ENCODE data around the gene MRPL17. TPM values are rescaled to one million over a fixed set of nuclear protein-coding genes. Genes with fewer than 3 reads are reported as not detected.
"Not testable (repeated sequence)": the region's sequence is repeated elsewhere in the genome, so short reads cannot be mapped to it uniquely, and the experiment has no call there.

Gene MRPL17
- total RNA-seq, 1 experiment from 2014 or later: 38.7 TPM

DNA sequence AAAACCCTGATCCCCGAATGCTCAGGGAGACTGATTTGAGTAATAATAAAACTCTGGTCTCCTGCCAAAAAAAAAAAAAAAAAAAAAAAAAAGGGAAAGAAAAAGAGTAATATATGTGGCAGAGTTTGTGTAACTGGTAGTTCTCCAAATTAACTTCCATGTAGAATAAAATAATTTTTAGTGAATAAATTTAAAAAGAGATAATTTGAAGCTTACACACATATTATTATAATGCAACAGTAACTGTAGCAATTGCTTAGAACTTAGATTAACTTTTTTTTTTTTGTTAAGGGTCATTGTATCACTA is 11.0 kb upstream of the MRPL17 start:
- Histone ChIP-seq H3K36me3 (no peaks in the 10 kb centered on the region), H3K9me3 (replicated peaks) (no peaks in the 10 kb centered on the region), H3K27ac (no peak overlapping the region), H3K27me3 (replicated peaks) (no peaks in the 10 kb centered on the region), H3K4me1 (replicated peaks) (peaks cover 18% of the 10 kb centered on the region), H3K4me3 (no peak overlapping the region)
- DNase-seq (ENCODE audit: low read depth in 1 of 2, low spot score in 2 of 2): no peak

- Histone ChIP-seq H3K27me3 (replicated peaks) (no peaks in the 10 kb centered on the region), H3K4me1 (replicated peaks) (peaks cover 18% of the 10 kb centered on the region), H3K27ac (no peak overlapping the region; the same call in 1 of the 2 replicates), H3K4me3 (no peak overlapping the region), H3K36me3 (no peaks in the 10 kb centered on the region), H3K9me3 (replicated peaks) (no peaks in the 10 kb centered on the region)
- peak; percentile 13 to 49 for DNase-seq (ENCODE audit: low read depth in 1 of 2, low spot score in 2 of 2)
Measured at GRCh38 chr11:6693342-6694228, 10.4 kb upstream of the MRPL17 start.

GRCh38 chr11:6692128-6692527 is 9.0 kb upstream of the MRPL17 start:
- no peaks in the 10 kb centered on the region for H3K36me3 ChIP-seq
- peaks cover 18% of the 10 kb centered on the region for H3K4me1 ChIP-seq (replicated peaks)
- no peaks in the 10 kb centered on the region for H3K9me3 ChIP-seq (replicated peaks)
- no peak overlapping the region for H3K4me3 ChIP-seq
- DNase-seq (ENCODE audit: low read depth in 1 of 2, low spot score in 2 of 2): no peak
- no peak overlapping the region for H3K27ac ChIP-seq
- no peaks in the 10 kb centered on the region for H3K27me3 ChIP-seq (replicated peaks)

GRCh38 chr11:6690431-6691132 is 7.4 kb upstream of the MRPL17 start:
- H3K27me3 ChIP-seq (replicated peaks); DNase-seq (ENCODE audit: low read depth in 1 of 2, low spot score in 2 of 2); H3K4me3 ChIP-seq; H3K9me3 ChIP-seq (replicated peaks); H3K27ac ChIP-seq; H3K36me3 ChIP-seq: not testable (repeated sequence)
- peaks cover 11% of the 10 kb centered on the region for H3K4me1 ChIP-seq (replicated peaks)

DNA sequence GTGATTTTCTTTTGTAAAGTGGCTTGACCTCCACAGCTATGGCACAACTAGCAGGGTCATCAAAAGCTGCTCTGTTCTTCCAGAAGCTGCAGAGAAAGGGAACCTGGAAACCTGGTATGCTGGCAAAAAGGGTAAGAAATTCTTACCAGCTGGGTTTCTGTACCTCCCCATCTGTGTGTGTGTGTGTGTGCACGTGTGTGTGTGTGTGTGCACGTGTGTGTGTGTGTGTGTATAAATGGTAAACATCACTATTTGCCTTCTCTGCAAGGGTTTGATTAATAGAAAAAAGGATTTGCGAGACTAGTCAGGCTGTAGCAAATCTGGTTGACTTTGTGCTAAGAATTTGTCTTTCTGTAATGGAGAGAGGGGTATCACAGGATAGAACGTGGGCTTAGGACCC is 4.7 kb upstream of the MRPL17 start:
- H3K4me1 ChIP-seq (replicated peaks): no peaks in the 10 kb centered on the region
- no peak for DNase-seq (ENCODE audit: low read depth in 1 of 2, low spot score in 2 of 2)
- no peak overlapping the region for H3K27ac ChIP-seq
- H3K27me3 ChIP-seq (replicated peaks): no peaks in the 10 kb centered on the region
- no peak overlapping the region for H3K4me3 ChIP-seq
- no peaks in the 10 kb centered on the region for H3K9me3 ChIP-seq (replicated peaks)
- H3K36me3 ChIP-seq: 0 out of 2 replicates have a peak, but pooled peaks cover 2% of the 10 kb centered on the region

GRCh38 chr11:6686006-6686405 is 2.9 kb upstream of the MRPL17 start:
- Histone ChIP-seq H3K36me3 (peaks cover 12% of the 10 kb centered on the region; the same call in 1 of the 2 replicates), H3K27ac (no peak overlapping the region), H3K27me3 (replicated peaks) (no peaks in the 10 kb centered on the region), H3K4me1 (replicated peaks) (no peaks in the 10 kb centered on the region), H3K9me3 (replicated peaks) (no peaks in the 10 kb centered on the region), H3K4me3 (no peak overlapping the region)
- DNase-seq (ENCODE audit: low read depth in 1 of 2, low spot score in 2 of 2): no peak

DNA sequence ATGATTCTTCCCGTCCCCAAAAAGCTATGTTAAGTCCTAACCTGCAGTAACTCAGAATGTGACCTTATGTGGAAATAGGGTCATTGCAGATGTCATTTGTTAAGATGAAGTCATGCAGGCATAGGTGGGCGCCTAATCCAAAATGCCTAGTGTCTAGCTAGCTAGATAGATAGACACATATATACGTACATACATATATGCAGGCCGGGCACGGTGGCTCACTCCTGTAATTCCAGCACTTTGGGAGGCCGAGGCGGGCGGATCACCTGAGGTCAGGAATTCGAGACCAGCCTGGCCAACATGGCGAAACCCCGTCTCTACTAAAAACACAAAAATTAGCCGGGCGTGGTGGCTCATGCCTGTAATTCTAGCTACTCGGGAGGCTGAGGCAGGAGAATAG is 928 bp upstream of the MRPL17 start:
- H3K9me3 ChIP-seq (replicated peaks); DNase-seq (ENCODE audit: low read depth in 1 of 2, low spot score in 2 of 2); H3K4me1 ChIP-seq (replicated peaks); H3K27ac ChIP-seq; H3K4me3 ChIP-seq; H3K27me3 ChIP-seq (replicated peaks): not testable (repeated sequence)
- H3K36me3 ChIP-seq: peaks cover 20% of the 10 kb centered on the region

GRCh38 chr11:6682591-6682935 is 577 bp downstream of the MRPL17 start:
- Histone ChIP-seq H3K4me1 (replicated peaks) (no peaks in the 10 kb centered on the region), H3K27ac (peak overlapping the region; percentile 21; the same call in 1 of the 2 replicates)

DNA sequence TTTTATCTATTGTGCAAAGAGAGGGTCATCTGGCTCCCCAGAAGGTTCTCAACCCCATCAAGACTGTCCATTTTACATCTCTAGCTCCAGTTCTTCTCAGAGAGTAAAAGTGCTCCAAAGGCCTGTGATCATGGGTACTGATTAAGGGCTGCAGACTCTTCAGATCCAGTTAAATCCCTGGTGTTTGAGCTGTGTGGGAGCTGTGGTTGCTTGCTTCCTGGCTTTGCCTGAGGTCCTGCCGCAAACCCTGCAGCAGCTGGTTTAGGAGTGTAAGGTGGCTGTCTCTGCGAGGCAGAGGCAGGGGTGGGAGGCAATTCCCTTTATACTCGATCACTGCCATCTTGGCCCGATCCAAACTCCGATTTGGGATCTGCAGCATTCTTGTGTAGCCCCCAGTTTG is 1.2 kb downstream of the MRPL17 start:
- no peaks in the 10 kb centered on the region for H3K4me1 ChIP-seq (replicated peaks)
- no peak for DNase-seq (ENCODE audit: low read depth in 1 of 2, low spot score in 2 of 2)
- H3K27ac ChIP-seq: no peak overlapping the region
- peak overlapping the region; percentile 69 for H3K4me3 ChIP-seq
- H3K27me3 ChIP-seq (replicated peaks): no peaks in the 10 kb centered on the region
- H3K36me3 ChIP-seq: peaks cover 20% of the 10 kb centered on the region
- no peaks in the 10 kb centered on the region for H3K9me3 ChIP-seq (replicated peaks)

More at GRCh38 chr11:6682591-6682935, 577 bp downstream of the MRPL17 start:
- peaks cover 20% of the 10 kb centered on the region for H3K36me3 ChIP-seq
- peak overlapping the region; percentile 69 for H3K4me3 ChIP-seq
- H3K9me3 ChIP-seq (replicated peaks): no peaks in the 10 kb centered on the region
- no peaks in the 10 kb centered on the region for H3K27me3 ChIP-seq (replicated peaks)
- DNase-seq (ENCODE audit: low read depth in 1 of 2, low spot score in 2 of 2): no peak

DNA sequence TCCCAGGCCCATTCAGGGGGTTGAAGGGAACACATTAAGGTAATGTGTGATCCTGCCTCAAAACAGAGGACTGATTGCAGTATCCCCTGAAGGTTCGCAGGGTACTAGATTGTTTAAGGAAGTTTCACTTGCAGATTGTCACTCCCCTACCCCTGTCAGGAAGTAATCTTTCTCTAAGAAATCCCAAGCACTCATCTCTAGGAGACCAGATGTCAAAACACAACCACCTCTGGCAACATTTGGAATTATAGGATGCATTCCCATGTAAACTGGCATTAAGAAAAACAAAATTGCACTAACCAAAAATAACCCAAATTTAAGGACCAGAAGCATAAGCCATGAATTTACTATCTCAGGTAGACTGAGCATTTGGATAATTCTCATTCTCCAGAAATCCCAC is 1.6 kb downstream of the MRPL17 start:
- H3K27me3 ChIP-seq (replicated peaks): no peaks in the 10 kb centered on the region
- no peaks in the 10 kb centered on the region for H3K4me1 ChIP-seq (replicated peaks)
- DNase-seq (ENCODE audit: low read depth in 1 of 2, low spot score in 2 of 2): no peak
- no peak overlapping the region for H3K4me3 ChIP-seq
- H3K27ac ChIP-seq: no peak overlapping the region
- H3K9me3 ChIP-seq (replicated peaks): no peaks in the 10 kb centered on the region
- H3K36me3 ChIP-seq: peaks cover 20% of the 10 kb centered on the region

GRCh38 chr11:6677018-6677417 is 6.1 kb downstream of the MRPL17 start:
- Histone ChIP-seq H3K27ac (no peak overlapping the region), H3K4me1 (replicated peaks) (no peaks in the 10 kb centered on the region), H3K9me3 (replicated peaks) (no peaks in the 10 kb centered on the region), H3K36me3 (peaks cover 15% of the 10 kb centered on the region), H3K27me3 (replicated peaks) (no peaks in the 10 kb centered on the region), H3K4me3 (no peak overlapping the region)
- DNase-seq (ENCODE audit: low read depth in 1 of 2, low spot score in 2 of 2): no peak

DNA sequence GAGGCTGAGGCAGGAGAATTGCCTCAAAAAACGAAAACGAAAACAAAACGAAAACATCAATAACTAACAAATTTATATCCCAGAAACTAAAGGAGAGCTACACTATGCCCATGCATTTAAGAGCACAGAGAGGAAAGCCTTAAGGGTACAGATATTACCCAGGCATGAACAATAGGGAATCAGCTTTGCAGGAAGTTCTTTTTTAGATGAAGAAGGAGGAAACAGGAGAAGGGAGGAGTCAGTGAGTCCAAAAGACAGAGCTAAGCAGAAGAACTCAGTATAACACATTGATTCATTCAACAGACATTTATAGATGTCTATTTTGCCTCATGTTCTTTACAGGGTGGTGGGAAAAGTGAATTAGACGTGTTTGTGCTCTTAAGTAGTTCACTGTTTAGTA is 8.3 kb downstream of the MRPL17 start:
- Histone ChIP-seq H3K36me3 (no peaks in the 10 kb centered on the region), H3K9me3 (replicated peaks) (no peaks in the 10 kb centered on the region), H3K27ac (no peak overlapping the region), H3K27me3 (replicated peaks) (no peaks in the 10 kb centered on the region), H3K4me1 (replicated peaks) (no peaks in the 10 kb centered on the region), H3K4me3 (no peak overlapping the region)
- no peak for DNase-seq (ENCODE audit: low read depth in 1 of 2, low spot score in 2 of 2)

- no peaks in the 10 kb centered on the region for H3K4me1 ChIP-seq (replicated peaks)
Measured at GRCh38 chr11:6674219-6674597, 8.9 kb downstream of the MRPL17 start.

DNA sequence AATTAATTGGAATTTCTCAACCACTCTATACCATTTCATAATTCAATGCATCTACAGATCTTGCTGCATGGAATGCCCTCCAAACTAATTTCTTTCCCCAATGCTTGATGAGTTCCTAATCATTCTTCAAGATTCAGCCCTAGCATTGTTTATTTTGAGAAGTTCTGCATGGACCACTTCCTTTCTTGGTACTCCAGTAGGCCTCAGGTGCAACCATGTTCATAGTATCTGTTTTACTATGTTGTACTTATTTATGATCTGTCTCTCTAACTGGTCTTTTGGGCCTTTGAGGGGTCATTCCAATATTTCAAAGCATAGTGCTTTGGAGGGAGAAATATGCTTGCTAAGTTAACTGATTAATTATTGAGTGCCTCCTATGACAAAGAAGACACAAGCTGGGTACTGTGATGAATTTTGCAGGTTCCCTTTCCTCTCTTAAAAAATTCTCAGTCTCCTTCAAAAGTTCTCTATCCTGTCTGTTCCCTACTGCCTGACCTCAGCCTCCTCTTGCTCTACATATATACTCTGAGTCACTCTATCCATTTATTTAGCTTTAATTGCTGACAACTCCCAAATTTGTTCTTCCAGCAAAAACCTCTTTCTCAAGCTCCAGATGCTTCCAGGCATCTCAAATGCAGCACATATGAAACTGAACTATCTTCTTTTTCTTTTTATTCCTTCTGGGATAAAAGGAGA is 9.5 kb downstream of the MRPL17 start:
- Histone ChIP-seq H3K4me1 (replicated peaks) (no peaks in the 10 kb centered on the region), H3K9me3 (replicated peaks) (no peaks in the 10 kb centered on the region), H3K27ac (no peak overlapping the region), H3K4me3 (no peak overlapping the region), H3K27me3 (replicated peaks) (no peaks in the 10 kb centered on the region), H3K36me3 (no peaks in the 10 kb centered on the region)
- DNase-seq (ENCODE audit: low read depth in 1 of 2, low spot score in 2 of 2): no peak

More at GRCh38 chr11:6674219-6674597, 8.9 kb downstream of the MRPL17 start:
- Histone ChIP-seq H3K36me3 (no peaks in the 10 kb centered on the region), H3K9me3 (replicated peaks) (no peaks in the 10 kb centered on the region), H3K27me3 (replicated peaks) (no peaks in the 10 kb centered on the region), H3K27ac (no peak overlapping the region), H3K4me3 (no peak overlapping the region)
- no peak for DNase-seq (ENCODE audit: low read depth in 1 of 2, low spot score in 2 of 2)
